ENCODE results near the gene TMSB4X.

TMSB4X gene

DNA sequence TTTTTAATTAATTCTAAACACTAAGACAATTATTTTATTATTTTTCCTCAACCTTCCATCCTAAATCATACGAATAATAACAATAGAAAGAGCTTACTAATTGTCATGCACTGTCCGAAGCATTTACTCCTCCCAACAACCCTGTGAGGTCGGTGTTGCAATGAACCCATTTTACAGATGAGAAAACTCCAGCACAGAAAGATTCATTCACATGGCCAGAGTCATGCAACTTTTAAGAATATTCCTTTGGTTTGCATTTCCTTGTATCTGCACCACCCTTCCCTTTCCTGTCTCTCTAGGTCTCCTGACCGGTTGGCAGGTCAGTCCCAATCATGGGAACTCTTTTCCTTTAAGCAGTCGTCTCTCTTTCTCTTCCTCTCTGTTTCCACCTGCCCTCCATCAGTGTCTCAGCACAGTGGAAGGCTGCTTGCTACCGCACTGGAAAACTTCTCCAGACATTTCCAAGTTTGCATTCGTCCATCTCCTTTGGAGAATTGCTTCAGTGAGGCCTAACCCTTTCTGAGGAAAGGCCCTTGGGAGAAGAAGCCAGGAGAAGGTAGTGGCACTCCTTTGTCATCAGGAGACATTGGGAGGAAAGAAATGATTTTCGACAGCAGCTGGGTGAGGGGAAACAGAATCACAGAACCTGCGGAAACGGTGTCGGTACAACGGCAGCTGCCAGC is 1.9 kb upstream of the TMSB4X start:
- TF ChIP-seq, protein P1, sequence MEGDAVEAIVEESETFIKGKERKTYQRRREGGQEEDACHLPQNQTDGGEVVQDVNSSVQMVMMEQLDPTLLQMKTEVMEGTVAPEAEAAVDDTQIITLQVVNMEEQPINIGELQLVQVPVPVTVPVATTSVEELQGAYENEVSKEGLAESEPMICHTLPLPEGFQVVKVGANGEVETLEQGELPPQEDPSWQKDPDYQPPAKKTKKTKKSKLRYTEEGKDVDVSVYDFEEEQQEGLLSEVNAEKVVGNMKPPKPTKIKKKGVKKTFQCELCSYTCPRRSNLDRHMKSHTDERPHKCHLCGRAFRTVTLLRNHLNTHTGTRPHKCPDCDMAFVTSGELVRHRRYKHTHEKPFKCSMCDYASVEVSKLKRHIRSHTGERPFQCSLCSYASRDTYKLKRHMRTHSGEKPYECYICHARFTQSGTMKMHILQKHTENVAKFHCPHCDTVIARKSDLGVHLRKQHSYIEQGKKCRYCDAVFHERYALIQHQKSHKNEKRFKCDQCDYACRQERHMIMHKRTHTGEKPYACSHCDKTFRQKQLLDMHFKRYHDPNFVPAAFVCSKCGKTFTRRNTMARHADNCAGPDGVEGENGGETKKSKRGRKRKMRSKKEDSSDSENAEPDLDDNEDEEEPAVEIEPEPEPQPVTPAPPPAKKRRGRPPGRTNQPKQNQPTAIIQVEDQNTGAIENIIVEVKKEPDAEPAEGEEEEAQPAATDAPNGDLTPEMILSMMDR (IDR thresholded peaks at IDR 0.05; ENCODE audit: low read depth, low read length): no peak
- no peak overlapping the region for H3K4me3 ChIP-seq (ENCODE audit: low read depth, low read length)

DNA sequence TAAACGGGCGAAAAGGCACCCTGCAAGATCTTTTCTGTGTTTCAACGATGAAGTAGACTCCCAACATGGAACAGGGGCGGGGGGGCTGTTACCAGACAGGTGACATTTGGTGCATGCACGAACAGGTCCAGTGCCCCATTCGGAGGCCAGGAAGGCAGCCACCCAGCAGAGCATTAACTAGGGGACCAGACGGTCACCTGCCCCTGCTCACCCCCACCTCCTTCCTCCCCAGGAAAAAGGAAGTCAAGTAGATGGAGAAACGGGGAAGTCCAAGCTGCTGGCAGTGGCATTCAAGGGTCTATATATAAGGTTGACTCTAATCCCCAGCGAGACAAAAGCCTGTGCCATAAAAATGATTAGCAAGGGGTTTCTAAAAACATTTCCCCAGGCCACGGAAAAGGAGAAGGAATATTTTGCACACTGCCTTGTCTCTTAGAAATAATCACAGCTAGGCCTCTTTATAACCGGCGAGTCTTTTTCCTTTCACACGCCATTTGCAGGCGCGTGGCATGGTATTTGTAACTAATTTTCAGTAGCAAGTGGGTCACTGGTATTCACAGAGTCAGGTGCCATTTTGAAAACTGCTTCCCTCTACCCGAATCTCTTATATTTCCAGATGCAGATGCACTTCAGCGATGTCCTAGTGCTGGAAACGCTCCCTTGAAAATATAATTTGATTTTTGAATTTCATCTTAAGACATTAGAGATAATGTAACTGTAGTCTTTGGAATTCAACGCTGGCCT is 1.2 kb upstream of the TMSB4X start:
- TF ChIP-seq, protein P1 (IDR thresholded peaks at IDR 0.05; ENCODE audit: low read depth, low read length): no peak
- H3K4me3 ChIP-seq (ENCODE audit: low read depth, low read length): peak overlapping the region; percentile 84

DNA sequence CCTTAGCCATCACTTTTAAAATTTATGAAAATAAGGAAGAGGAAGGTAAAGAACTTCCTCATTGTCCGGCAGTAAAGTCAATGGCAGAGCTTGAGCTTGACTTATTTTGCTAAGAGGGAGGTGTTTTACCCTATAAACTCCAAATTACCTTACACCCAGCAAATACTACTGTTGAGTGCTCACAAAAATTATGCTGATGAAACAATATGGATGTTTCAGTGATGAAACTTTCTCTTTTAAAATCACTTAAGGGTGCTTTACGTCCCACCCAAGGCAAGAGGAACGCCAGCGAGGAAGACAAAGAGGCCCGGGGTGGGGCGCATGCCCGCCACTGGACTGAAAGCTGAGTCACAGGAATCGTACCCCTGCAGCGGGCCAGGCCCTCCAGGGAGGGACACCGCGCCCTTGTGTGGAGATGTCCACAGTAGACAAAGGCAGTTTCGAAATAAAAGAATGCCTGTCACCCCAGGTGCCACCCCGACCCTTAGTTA is 560 bp upstream of the TMSB4X start:
- TF ChIP-seq, protein P1 (IDR thresholded peaks at IDR 0.05; ENCODE audit: low read depth, low read length): no peak
- peak overlapping the region; percentile 84 for H3K4me3 ChIP-seq (ENCODE audit: low read depth, low read length)

DNA sequence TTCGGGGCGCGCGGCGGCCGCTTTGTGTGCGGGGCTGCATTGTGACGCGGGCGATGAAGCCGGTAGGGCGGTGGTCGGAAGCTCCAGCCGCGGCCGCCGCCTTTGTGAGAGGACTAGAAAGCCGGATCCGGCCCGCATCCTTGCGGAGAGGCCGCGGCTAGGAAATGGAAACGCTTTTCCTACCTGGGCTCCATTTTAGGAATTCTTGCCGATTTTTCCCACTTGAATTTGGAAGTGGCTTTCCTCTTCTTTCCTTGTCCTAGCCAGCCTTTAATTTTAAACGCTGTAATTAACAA is 708 bp downstream of the TMSB4X start:
- peak overlapping the region; percentile 84 for H3K4me3 ChIP-seq (ENCODE audit: low read depth, low read length)
- TF ChIP-seq, protein P1 (IDR thresholded peaks at IDR 0.05; ENCODE audit: low read depth, low read length): no peak

DNA sequence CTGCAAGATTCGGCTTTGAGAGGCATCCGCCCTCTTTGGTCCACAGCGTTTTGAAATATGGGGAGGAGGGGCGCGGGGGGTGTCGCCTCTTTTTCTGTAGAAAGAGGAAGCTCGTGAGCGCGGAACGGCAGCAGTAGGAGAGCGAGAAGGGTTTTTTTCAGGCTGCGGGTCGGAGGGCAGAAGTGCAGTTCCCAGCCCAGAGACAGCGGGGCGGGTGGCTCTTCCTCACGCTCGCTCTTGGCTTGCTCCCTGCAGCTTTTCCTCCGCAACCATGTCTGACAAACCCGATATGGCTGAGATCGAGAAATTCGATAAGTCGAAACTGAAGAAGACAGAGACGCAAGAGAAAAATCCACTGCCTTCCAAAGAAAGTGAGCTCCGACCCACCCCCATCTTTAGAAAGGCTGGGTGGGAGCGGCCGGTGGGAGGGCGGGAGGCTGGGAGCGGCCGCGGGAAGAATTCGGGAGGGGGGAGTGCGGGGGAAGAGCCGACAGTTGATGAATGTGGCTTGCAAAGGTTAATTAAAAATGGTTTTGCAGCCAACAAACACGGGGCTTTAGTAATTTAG is 1.2 kb downstream of the TMSB4X start:
- TF ChIP-seq, protein P1 (IDR thresholded peaks at IDR 0.05; ENCODE audit: low read depth, low read length): no peak
- peak overlapping the region; percentile 84 for H3K4me3 ChIP-seq (ENCODE audit: low read depth, low read length)

DNA sequence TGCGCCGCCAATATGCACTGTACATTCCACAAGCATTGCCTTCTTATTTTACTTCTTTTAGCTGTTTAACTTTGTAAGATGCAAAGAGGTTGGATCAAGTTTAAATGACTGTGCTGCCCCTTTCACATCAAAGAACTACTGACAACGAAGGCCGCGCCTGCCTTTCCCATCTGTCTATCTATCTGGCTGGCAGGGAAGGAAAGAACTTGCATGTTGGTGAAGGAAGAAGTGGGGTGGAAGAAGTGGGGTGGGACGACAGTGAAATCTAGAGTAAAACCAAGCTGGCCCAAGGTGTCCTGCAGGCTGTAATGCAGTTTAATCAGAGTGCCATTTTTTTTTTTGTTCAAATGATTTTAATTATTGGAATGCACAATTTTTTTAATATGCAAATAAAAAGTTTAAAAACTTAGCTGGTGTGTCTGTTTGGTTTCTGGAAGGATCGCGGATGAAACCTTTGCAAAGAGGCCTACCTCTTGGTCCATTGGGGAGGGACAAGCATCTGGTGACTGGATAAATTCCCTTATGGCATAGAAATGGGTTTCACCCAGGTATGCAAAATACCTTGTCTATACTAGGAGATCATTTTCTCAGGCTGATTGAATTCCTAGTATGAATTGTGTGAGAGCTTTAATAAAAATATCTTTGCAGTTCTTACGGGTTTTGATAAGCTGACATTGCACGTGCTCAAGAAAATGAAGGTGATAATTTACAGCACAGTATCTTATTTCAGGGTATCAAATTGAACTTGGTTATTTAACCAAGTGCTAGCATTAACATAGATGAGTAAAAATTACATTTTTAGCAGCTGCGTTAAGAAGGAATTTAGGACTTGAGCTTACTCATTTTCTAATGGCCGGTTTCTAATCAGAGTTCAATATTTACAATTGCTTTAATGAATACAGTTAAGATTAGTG is 2.2 kb downstream of the TMSB4X start:
- H3K4me3 ChIP-seq (ENCODE audit: low read depth, low read length): peak overlapping the region; percentile 84

DNA sequence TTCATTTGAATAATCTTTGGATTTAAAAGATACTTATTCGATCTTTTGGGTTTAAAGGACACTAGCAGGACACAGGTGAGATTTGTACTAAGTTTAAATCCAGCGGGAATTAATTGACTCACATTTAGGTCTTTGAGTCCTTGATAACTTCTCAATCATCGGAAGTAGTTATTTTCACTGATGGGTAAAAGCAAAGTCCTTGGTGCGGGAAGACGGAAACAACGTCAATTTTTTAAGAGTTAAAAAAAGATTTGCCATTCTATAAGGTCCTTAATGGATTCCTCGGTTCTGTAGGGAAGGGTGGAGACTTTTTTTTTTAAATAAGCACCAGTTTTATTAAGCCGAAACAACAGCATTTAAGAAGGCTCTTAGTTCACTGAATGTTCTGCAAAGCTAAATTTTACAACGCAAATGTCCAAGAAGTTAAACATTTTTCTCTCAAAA is 2.9 kb downstream of the TMSB4X start:
- H3K4me3 ChIP-seq (ENCODE audit: low read depth, low read length): peak overlapping the region; percentile 84
- TF ChIP-seq, protein P1 (IDR thresholded peaks at IDR 0.05; ENCODE audit: low read depth, low read length): no peak

All from WI38 (cell line).